Measurements from ENCODE around the gene MDGA2. TPM values are rescaled to one million over a fixed set of nuclear protein-coding genes. Genes with fewer than 3 reads are reported as not detected.
"Not testable (repeated sequence)": the region's sequence is repeated elsewhere in the genome, so short reads cannot be mapped to it uniquely, and the experiment has no call there.

Gene MDGA2
- total RNA-seq, 1 experiment from 2014 or later = not detected

GRCh38 chr14:47626151-47627035 is 49.0 kb downstream of the MDGA2 start:
- CTCF ChIA-PET = no interaction called here

DNA sequence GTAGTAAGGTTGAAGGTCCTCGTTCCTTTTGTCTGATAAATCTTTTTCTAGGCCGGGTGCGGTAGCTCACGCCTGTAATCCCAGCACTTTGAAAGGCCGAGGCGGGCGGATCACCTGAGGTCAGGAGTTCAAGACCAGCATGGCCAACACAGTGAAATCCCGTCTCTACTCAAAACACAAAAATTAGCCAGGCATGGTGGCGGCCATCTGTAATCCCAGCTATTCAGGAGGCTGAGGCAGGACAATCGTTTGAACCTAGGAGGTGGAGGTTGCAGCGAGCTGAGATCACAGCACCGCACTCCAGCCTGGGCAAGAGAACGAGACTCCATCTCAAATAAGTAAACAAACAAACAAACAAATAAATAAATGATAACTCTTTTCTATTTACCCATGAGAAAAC is 51.3 kb downstream of the MDGA2 start:
- DNase-seq; H4K20me1 ChIP-seq (ENCODE audit: insufficient read depth); H3K9me3 ChIP-seq (ENCODE audit: insufficient read depth, low read depth); H3K4me2 ChIP-seq; H3K27ac ChIP-seq; H3K9me2 ChIP-seq (ENCODE audit: insufficient read depth); POLR2A ChIA-PET (ENCODE audit: unreplicated experiment); CTCF ChIA-PET; H3F3A ChIP-seq (ENCODE audit: insufficient read depth, low read depth); H2AFZ ChIP-seq; H3K4me3 ChIP-seq; H3K27me3 ChIP-seq (ENCODE audit: insufficient read depth, low read depth); BruUV-seq (replicated peaks); H3K79me2 ChIP-seq (ENCODE audit: low read depth); H3K4me1 ChIP-seq (replicated peaks; ENCODE audit: insufficient read depth); H3K36me3 ChIP-seq (ENCODE audit: low read depth); intact Hi-C loops (cut with micrococcal nuclease; ENCODE audit: unreplicated experiment): not testable (repeated sequence)

More at GRCh38 chr14:47626151-47627035, 49.0 kb downstream of the MDGA2 start:
- no peaks in the 10 kb centered on the region for H3K27me3 ChIP-seq (ENCODE audit: insufficient read depth, low read depth)
- H3K27ac ChIP-seq = no peak overlapping the region
- no peaks in the 10 kb centered on the region for H3K9me2 ChIP-seq (ENCODE audit: insufficient read depth)
- no peaks in the 10 kb centered on the region for H3K79me2 ChIP-seq (ENCODE audit: low read depth)
- peak overlapping the region; percentile 66 for H3K4me2 ChIP-seq
- BruUV-seq (replicated peaks) = no TSS peak
- intact Hi-C loops (cut with micrococcal nuclease; ENCODE audit: unreplicated experiment) = no loop called here
- TF ChIP-seq EZH2 (IDR thresholded peaks at IDR 0.05; ENCODE audit: low read depth) = no peak
- TF ChIP-seq, protein P1, sequence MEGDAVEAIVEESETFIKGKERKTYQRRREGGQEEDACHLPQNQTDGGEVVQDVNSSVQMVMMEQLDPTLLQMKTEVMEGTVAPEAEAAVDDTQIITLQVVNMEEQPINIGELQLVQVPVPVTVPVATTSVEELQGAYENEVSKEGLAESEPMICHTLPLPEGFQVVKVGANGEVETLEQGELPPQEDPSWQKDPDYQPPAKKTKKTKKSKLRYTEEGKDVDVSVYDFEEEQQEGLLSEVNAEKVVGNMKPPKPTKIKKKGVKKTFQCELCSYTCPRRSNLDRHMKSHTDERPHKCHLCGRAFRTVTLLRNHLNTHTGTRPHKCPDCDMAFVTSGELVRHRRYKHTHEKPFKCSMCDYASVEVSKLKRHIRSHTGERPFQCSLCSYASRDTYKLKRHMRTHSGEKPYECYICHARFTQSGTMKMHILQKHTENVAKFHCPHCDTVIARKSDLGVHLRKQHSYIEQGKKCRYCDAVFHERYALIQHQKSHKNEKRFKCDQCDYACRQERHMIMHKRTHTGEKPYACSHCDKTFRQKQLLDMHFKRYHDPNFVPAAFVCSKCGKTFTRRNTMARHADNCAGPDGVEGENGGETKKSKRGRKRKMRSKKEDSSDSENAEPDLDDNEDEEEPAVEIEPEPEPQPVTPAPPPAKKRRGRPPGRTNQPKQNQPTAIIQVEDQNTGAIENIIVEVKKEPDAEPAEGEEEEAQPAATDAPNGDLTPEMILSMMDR (conservative IDR thresholded peaks at IDR 0.05) = no peak
- POLR2A ChIA-PET (ENCODE audit: unreplicated experiment) = no interaction called here
- H3F3A ChIP-seq (ENCODE audit: insufficient read depth, low read depth) = no peaks in the 10 kb centered on the region
- H4K20me1 ChIP-seq (ENCODE audit: insufficient read depth) = no peaks in the 10 kb centered on the region
- peaks cover 4% of the 10 kb centered on the region; the same call in 1 of the 2 replicates for H3K4me1 ChIP-seq (replicated peaks; ENCODE audit: insufficient read depth)
- H3K4me3 ChIP-seq = peak overlapping the region; percentile 51
- peak; percentile 1 to 47 for DNase-seq
- no peak overlapping the region; the same call in 1 of the 2 replicates for H2AFZ ChIP-seq
- H3K9me3 ChIP-seq (ENCODE audit: insufficient read depth, low read depth) = no peaks in the 10 kb centered on the region
- H3K36me3 ChIP-seq (ENCODE audit: low read depth) = no peaks in the 10 kb centered on the region

DNA sequence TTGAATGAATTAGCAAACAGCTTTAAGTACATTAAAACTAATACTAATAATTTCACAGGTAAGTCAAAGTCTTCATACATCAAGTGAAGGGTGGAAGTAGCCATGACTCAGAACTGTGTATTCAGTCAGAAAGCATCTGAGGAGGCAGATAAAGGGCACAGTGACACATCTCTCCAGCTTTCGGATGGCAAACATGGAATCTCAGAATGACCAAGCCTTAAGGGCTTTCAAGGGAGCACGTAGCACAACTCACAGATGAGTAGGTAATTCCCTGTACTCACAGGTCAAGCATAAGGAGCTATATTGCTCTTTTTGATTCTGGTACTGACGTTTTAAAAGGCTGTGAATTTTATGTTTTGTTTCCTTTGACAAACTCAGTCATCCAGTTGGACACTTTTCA is 56.0 kb downstream of the MDGA2 start:
- Histone ChIP-seq H3K4me1 (replicated peaks; ENCODE audit: insufficient read depth) (no peaks in the 10 kb centered on the region), H3K79me2 (ENCODE audit: low read depth) (no peaks in the 10 kb centered on the region), H3K27ac (no peak overlapping the region), H3K4me3 (no peak overlapping the region), H4K20me1 (ENCODE audit: insufficient read depth) (no peaks in the 10 kb centered on the region), H2AFZ (no peak overlapping the region), H3F3A (ENCODE audit: insufficient read depth, low read depth) (no peaks in the 10 kb centered on the region), H3K4me2 (no peak overlapping the region), H3K9me3 (ENCODE audit: insufficient read depth, low read depth) (no peaks in the 10 kb centered on the region), H3K27me3 (ENCODE audit: insufficient read depth, low read depth) (no peaks in the 10 kb centered on the region), H3K36me3 (ENCODE audit: low read depth) (no peaks in the 10 kb centered on the region), H3K9me2 (ENCODE audit: insufficient read depth) (no peaks in the 10 kb centered on the region)
- CTCF ChIA-PET = no interaction called here
- intact Hi-C loops (cut with micrococcal nuclease; ENCODE audit: unreplicated experiment) = no loop called here
- DNase-seq = no peak
- BruUV-seq (replicated peaks) = no TSS peak
- TF ChIP-seq, protein P1 (conservative IDR thresholded peaks at IDR 0.05) = no peak
- no peak for TF ChIP-seq EZH2 (IDR thresholded peaks at IDR 0.05; ENCODE audit: low read depth)
- POLR2A ChIA-PET (ENCODE audit: unreplicated experiment) = interaction anchor here (0.6 kb wide), 1 partner anchor 1894 kb away, joined by 5 read pairs; no protein-coding TSS in a partner anchor
